MV-4-11 (cell line): Measurements from ENCODE around the gene WIPF2.

Experiments
- DNase-seq: peaks from one replicate; lab custom pipeline; 2025; lab: John Stamatoyannopoulos, UW

The WIPF2 gene

DNA sequence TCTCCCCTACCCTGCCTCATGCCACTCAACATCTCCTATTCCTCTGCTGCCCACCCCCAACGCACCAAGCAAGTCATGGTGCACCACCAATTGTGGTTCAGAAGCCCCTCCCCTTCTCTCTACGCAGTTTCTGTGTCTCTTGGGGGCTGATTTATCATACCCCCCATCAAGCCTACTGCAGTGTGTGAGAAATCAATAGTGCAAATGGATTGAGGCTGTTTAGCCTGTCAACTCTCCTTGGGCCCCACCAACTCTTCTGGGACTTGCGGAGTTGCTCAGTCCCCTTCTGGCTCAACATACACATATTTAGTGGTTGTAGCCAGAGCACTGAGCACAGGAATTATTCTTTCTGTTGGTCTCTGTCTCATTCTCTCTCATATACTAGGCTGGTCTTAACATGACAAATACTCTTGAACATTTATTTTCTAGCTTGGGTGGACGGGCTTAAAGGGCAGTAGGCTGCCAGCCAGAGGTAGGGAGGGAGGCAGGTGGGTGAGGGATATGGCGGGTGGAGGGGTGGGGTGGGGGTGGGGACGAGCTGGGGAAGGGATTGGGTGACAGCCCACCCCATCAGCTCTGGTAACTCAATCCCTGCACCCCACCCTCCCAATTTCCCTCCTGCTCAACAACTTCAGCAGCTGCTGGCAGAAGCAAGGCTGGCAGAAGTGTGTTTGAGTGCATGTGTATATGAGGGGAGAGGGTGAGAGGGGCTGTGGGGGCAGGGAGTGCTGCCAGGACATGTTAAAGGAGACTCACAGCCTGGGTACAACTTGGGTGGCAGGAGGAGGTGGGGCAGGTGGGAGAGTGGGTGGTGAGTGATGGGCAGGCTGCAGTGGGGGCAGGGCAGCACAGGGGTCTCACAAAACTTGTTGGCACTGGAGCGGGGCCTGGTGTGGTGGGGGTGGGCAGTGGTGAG, 94.8 kb downstream of the WIPF2 start:
- no peak for DNase-seq

DNA sequence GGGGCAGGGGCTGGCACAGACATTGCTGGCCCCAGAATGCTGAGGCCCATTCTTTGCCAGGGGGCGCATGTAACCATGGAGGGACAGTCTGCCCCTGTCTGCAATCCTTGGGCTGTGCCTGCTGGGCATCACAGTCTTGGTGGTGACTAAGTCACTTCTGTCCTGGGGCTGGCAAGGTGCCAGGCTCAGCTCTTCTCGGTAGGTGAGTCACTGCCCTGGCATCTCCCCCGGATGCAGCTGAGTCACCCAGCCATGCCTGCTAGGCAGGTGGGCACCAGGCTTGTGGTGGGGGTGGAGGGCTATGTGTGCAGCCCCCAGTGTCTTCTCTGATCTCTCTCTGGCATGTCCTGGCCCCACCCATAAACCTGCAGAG, 95.5 kb downstream of the WIPF2 start:
- DNase-seq: peak; percentile 65

DNA sequence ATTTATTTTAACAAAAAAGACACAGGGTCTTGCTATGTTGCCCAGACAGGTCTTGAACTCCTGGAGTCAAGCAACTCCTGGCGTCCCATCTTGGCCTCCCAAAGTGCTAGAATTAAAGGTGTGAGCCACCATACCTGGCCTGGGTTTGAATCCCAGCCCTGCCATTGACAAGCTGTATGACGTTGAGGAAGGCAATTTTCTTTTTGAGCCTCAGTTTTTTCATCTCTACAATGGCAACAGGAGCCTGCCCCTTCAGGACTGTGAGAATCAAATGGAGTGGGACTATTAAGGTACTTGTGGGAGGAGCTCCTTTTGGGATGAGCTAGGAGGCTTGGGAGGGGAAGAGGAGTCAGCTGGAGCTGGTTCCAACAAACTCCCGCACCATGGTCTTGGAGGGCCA, 96.1 kb downstream of the WIPF2 start:
- no peak for DNase-seq

DNA sequence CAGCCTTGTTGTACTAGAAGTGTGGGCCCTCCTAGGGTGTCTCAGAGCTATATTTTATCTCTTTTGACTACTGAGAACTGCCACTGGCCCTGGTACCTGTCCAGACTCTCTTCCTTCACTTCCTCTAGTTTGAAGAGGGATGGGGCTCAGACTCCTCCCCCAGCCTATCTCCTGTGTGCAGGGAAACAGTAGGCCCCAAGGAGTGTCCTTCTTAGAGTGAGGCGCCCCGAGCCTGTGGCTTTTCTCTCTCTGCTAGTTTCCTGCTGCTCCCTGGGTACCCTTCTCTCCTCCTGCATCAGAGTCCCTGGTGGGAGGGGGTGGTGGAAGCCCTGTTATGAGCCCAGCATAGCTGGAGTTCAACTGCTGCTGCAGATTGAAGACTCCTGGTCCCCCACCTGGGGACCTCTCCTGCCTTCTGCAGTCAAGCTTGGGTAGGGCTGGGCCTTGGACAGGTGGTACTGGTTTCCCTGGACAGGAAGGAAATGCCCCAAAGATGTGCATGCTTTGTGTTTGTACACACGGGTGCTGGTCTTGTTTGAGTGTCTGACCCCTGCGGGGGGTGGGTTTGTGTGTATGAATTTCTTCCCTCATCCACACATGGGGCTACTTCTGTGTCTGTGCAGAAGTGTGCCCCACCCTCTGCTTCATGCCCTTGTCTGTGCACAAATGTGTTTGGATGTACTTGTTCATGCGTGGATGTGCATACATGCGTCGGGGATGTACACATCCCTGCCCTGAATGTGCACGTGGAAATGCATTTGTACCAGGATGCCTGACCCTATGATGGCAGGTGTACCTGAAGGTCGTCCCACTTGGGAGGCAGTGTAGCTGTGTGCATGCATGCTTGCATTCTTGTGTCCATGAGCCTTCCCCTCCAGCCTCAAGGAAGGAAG, 96.8 kb downstream of the WIPF2 start:
- no peak for DNase-seq

DNA sequence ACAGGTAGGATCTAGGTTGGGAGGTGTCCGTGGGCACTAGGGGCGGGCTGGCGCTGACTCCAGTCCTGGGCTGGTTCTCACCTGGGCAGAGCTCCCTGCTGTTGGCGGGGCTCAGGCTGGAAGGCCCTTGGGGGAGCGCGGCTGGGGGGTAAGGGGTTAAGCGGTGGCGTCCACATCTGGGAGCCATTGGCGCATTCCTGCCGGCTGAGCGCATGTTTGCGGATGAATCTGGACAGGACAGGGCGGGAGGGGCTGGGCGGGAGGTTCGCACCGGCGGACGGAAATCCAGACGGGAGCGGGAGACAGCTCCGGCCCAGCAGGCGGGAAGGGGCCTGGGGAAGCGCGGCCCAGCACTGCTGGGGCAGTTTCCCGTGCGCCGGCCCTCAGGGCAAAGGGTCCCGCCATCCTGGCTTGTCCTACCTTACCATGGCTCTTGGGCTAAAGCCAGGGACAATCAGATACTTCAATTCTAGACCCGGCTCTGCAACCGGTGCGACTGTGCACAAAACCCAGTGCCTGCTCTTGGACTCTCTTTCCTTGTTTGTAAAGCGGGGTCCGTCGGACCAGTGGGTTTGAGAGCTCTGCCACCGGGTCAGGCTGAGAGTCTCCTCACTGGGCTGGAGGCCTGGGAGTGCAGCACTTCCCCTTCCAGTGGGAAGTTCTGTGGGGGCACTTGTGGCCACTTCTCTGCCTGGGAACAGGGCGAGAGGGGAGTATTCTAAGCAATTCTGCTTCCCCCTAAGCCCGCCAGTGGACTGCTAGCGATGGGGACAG, 97.7 kb downstream of the WIPF2 start:
- DNase-seq: no peak

DNA sequence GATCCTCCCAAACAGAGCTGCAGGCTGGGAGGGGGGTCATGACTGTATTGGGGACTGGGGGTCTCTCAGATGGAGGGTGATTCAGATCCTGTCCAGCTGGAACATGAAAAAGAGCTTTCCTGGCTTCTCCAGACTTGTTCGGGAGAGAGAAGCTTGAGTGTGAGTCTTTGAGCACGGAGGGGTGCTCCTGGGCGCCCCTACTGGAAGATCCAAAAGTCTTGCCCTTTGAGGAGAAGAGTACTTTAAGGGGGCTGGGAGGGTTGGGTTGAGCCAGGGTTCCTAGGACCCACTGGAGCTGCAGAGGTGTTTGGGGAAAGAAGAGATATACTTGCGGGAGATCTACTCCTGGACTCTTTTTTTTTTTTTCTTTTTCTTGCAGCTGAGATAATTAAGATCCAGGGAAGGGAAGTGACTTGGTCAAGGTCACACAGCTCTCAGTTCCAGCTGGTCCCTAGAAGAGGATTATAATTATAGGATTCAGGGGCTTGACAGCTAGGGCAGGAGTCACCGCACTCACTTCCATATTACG, 98.3 kb downstream of the WIPF2 start:
- peak; percentile 61 for DNase-seq

DNA sequence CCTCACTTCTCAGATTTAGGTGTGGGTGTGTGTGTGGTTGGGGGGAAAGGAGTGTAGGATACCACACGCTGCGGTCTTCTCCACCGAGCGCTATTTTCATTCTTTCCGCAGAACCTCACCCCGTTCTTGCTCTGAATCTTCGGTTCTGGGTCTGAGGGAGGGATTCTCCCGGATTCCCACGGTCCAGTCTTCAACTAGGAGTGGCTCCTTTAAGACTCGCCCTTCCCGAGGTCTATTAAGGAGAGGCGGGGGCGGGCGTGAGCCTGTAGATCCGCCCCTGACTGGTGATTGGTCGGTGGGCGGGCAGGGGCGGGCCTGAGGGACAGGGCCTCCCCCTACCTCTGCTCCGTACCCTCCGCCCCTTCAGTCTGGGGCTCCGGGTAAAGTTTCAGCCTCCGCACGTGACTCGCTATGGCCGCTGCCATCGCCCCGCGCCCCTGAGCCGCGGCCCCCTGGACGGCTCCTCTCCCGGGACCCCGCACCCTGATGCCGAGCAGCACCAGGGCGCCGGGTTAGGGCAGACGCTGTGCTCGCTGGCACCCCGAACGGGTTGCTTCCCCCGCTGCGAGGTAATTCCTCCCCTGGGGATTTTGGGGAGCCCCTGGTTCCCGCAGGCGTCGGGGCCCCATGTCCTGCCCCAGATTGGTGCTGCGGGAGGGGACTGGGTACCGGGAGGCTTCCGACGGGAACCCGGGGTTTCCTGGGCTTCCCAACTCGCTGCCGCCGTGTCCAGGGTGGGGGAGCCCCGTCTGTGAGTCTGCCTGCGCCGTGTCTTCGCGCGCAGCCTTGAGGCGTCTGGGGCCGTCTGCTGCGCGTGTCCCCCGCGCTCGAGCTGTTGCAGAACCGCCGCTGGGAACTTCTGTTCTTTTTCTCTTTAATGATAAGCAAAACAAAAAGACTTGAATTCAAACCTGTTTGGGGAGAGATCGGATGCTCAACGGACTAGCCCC, 99.1 kb downstream of the WIPF2 start:
- peak; percentile 93 for DNase-seq

DNA sequence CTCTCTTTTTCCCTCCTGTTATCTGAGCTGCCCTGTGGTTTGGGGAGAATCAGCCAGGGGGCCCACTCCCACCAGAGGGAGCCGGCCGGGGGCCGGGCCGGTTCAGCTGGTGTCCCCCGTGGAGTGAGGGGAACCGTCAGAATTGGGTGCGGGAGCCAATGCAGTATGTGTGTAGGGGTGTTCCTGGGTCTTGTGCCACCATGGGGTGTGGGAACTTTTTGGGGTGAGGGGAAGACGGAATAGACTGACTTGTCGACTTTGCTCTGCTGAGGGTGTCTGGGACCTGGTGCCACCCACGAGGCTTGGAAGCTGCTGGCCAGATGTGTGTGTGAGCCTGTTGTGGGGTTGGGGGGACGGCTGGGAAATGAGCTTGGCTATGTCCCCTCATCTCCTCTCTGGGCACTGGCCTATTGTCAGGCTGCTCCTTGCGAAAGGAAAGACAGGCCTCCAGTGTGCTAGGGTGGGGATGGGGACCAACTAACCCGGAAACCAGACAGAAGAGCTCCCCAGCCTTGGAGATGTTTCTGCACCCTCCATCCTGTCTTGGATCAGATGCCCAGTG, 99.8 kb downstream of the WIPF2 start:
- no peak for DNase-seq

DNA sequence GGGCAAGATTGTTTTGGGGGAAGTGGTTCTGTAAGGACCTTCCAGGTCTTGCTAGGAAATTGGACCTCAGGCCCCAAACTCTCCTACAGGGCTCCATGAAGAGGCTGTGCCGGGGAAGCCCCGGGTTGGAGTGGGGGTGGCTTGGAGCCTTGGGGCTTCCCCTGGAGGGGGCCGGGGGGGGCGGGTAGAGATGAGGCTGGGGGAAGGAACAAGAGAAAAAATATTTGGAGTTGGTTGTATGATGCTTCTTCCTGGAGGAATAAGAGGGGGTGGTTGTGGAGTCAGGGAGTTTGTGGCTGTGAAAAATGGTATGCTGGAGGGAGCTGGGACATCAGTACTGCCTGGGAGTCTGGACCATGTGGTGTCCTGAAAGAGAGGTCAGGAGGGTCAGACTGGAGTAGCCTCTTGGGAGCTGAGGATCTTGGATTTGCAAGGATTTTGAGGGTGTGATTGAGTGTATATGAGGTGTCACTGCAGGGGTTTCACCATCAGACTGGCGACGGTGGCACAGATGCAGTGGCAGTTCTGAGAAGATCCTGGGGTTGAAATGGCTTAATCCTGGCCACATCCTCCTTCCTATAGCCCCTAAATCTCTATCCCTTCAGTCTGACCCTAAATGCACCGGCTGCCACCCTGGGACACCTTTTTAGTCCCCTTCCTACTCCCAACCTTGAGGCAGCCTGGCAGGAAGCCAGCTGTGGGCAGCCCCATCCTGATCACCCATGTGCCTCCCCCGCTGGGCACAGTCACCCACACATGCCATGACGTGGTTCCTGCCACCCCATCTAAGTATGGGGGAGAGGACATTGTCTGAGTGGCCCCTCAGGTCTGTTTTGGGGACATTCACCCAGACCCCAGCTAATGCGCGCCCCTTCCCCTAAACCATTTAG, 100.8 kb downstream of the WIPF2 start:
- DNase-seq: peak; percentile 67

DNA sequence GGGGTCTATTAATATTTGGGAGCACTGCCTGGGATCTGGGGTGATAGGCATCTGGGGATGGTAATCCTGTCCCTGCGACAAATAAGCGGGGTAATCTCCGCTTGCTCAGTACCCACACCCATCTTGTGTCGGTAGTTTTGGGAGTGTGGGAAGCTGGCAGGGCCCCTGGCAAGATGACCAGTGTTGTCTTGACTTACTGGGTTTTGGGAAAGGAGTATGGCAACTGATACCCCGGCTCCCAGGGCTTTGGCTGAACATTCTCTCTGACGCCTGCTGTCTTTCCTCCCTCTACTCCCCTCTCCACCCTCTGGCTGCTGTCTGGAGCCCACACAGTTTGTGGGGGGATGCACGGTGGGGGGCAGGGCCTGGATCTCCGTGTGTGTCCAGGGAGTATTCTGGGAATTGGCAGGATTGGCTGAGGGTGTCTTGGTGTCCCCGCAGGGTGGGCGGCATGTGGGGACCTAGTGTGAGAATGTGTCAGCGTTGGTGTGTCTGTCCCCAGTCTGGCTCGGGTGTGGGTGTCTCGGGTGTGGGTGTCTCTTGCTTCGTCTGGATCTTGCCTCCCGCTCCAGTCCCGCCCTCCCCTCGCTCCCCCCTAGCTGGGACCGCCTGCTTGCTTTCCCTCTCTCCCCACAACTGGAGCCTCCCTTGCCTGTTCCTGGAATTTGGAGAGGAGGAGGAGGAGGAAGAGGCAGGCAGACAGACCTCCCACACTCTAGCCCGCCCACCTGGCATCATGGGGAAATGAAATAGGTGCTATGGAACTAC, 101.8 kb downstream of the WIPF2 start:
- peak; percentile 54 for DNase-seq

DNA sequence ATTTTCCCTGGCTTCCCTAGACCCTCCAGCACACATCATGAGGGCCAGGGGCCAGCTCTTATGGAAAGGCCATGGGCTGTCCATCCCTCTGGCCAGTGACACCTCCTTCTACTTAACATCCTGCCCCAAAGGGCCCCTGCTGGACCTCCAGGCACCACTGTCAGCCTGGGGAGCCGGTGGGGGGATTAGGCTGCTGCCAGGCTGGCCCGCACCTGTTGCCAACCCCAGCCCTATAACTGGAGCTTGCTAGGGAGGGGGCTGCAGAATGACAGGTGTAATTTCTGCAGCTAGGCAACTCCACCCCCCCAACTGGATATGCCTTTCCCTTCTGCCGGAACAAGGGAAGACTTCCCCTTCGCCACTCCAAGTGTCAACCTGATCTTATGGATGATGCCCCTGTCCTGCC, 102.4 kb downstream of the WIPF2 start:
- no peak for DNase-seq

DNA sequence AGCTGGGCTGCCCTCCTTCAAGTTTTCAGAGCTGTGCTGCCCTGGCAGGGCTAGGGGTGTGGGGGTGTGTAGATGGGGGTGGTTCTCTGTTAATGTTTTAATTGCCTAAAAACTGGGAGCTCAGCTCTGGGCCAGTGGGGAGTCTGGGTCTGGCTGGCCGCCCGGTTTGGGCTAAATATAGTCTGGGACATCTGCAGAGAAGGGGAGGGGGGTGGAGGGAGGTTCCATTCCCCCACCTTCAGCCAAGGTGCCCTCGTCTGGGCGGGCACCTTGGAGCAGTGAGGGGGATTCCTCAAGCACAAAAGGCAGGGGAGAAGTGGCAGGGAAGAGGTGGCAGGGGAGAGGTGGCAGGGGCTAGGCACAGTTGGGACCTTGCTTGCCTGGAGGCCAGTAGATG, 102.9 kb downstream of the WIPF2 start:
- DNase-seq: peak; percentile 53

DNA sequence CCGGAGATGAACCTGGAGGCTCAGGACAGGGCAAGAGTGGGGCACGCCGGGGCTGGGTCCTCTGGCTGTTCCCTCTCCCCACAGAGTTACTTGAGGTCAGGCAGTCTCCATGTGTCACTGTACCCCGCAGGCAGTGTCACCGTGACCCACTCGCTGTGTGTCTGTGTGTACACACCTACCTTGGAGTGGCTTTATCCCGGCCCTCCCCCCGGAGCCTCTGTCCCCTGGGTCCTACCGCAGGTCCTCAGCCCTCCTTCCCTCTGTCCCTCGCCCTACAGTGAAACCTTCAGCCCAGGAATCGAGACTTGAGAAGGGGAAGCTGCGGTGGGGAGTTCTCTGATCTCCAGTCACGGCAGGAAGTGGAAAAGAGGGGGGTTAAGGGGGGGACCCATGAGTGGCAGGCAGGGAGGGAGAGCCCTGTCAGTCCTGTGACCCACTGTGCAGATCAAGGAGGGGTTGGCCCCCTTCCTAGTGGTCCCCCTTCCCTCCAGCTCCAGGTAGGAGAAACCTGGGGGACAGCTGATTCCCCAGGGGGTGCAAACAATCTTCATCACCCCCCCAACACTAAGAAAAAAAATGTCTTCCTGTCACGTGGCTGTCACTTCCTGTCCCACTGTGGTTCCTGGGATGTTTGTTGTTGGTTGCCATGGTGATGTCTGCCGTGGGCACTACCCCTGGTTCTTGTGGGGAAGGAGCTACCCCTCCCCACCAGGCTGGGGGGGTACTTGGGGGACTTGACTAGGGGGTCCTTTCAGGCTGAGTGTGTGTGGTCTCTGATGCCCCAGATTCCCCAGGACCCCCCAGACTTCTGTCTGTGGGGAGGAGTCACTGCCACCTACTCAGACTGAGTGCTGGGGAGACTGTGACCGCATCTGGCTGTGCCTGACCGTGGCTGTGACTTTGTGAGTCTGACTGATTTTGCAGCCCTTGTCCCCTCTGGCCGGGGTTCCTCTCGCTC, 103.5 kb downstream of the WIPF2 start:
- DNase-seq: peak; percentile 99

DNA sequence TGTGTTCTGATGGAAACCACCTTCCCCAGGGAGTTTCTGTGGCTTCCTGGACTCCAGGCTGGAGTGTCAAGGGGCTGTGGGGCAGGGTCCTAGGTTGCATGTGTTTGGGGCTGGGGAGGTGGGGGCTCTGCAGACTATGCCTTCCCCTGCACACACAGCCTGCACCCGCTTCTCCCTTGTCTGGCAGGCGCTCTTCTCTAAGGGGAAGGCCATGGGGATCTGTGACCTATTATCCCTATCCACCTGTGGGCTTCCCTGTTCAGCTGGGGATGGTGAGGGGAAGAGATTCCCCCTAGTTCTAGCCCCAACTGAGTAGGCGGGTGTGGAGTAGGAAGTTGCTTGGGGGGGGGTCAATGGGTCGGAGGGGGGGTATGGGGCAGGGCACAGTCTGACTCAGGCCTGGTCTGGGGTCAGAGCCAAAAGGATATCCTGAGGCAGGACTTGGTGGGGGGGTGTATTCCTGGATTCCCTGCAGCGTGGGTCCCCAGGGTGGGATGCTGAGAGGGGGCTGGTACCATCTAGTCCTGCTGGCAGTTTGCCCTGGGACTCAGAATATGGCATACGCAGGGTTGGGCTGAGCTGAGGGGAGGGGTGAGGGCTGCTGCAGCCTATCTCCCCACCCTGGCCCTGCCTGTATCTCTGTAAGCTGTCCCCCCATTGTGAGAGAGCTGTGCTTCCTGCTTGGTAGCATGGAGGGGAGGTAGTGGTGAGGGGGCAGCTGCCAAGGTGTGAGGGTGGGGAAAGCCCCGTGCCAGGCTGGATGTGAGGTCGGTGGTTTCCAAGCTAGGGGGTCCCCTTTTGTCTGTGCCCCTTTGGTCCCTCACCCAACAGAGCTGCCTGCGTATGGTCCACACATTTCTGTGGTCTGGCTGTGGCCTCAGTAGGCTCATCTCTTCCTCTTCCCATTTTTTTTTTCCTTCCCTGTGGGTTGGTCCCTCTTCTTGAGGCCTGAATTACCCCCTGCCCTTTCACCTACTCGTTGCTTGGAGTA, 104.6 kb downstream of the WIPF2 start:
- peak; percentile 69 for DNase-seq

DNA sequence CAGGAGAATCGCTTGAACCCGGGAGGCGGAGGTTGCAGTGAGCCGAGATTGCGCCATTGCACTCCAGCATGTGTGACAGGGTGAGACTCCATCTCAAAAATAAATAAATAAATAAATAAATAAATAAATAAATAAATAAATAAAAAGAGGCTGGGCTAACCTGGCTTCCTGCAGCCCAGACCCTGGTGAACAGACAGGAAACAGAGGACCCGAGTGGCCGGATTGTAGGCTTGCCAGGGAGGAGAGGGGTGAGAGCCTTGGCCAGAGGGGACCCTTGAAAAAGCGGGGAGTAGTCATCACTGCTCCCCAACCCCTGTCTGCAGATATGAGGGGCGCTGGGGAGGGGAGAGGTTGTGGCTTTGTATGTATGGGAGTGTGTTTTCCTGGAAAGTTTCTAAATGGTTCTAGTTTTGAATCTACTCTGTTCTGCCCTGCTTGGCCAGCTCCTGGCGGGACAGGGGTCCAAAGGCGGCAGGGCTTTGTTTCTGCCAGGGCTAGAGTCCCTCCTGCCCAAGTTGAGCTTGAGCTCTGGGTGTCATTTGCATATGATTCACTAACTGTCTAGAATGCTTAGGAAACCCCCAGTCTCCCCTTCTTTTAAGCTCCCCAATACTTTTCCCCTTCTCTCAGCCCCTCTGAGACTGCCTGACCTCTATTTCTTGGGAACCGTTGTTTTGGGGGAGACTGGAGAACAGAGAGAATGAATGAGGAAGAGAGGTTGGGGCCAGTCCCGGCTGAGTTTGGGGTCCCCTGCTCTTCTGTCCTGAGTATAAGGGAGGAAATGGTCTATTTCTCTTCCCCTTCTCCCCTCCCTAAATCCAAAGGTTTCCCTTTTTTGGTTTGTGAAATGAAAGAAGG, 106.3 kb downstream of the WIPF2 start:
- DNase-seq: peak; percentile 20
